ENCODE results near the gene OR2AG1.

DNA sequence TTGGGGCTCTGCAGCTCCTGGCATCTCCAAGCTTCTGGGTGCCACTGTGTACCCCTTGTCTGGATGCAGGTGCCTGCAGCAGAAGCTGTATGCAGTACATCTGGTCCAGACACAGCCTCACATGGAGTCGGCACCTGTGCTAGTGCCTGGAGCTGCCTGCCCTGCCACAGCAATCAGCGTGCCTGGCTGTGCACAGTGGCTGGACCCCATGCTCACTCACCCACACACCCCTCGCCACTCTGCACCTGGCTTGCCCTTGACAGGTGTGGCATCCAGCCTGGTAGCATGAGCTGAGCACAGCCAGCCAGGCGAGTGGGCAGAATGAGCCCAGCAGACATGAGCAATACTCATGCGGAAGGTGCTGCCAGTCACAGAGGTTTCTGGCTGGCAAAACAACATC, 36.1 kb downstream of the OR2AG1 start:
- TF ChIP-seq CTCF (IDR thresholded peaks at IDR 0.05) (no peak), POLR2A (IDR thresholded peaks at IDR 0.05) (no peak)
